ENCODE results near the gene TCF7L1.

TCF7L1 gene

DNA sequence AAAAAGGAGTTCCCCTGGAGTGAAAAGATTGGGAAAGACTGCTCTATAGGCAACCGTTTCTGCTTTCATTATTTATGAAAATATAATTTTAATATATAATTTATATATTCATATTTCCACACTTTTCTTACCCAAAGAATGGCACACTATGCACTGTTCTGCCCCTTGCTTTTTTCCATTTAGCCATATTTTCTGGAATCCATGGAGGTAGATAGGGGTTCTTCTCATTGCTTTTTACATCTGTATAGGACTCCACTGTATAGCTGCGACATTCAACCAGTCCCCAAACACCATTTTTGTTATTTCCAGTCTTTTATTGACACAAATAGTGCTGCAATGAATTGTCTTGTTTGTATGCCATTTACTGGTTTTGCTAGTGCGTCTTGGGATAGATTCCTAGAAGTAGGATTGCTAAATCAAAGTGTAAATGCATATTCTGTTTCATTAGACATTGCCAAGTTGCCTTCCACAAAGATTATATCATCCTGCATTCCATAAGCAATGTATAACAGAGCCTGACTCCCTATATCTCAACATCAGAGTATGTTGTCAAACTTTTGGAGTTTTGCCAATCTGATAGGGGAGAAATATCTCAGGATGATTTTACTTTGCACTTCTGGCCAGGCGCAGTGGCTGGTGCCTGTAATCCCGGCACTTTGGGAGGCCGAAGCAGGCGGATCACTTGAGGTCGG is 26.6 kb upstream of the TCF7L1 start:
- Histone ChIP-seq H3K4me2 (ENCODE audit: low read depth, low read length, poor library complexity, severe bottlenecking) (no peak overlapping the region), H3K9me3 (ENCODE audit: insufficient read depth, low read depth, low read length) (no peaks in the 10 kb centered on the region), H3K9me2 (replicated peaks; ENCODE audit: low read depth, low read length) (no peaks in the 10 kb centered on the region), H2AFZ (ENCODE audit: low read length) (no peak overlapping the region), H4K20me1 (ENCODE audit: insufficient read depth, low read length, poor library complexity, severe bottlenecking) (no peaks in the 10 kb centered on the region), H3K9ac (ENCODE audit: low read depth, low read length, poor library complexity, severe bottlenecking) (no peak overlapping the region), H3K4me3 (ENCODE audit: low read length, poor library complexity, severe bottlenecking) (no peak overlapping the region), H3K27me3 (ENCODE audit: insufficient read depth, low read length, poor library complexity, severe bottlenecking) (no peaks in the 10 kb centered on the region), H3K4me1 (ENCODE audit: insufficient read depth, low read length, poor library complexity, severe bottlenecking) (no peaks in the 10 kb centered on the region), H3K36me3 (ENCODE audit: insufficient read depth, low read length) (no peaks in the 10 kb centered on the region), H3F3A (ENCODE audit: low read depth) (no peaks in the 10 kb centered on the region), H3K79me2 (ENCODE audit: insufficient read depth, low read length) (no peaks in the 10 kb centered on the region)
- no peak for TF ChIP-seq EZH2phosphoT487 (IDR thresholded peaks at IDR 0.05; ENCODE audit: borderline replicate concordance)
- TF ChIP-seq, protein P1, sequence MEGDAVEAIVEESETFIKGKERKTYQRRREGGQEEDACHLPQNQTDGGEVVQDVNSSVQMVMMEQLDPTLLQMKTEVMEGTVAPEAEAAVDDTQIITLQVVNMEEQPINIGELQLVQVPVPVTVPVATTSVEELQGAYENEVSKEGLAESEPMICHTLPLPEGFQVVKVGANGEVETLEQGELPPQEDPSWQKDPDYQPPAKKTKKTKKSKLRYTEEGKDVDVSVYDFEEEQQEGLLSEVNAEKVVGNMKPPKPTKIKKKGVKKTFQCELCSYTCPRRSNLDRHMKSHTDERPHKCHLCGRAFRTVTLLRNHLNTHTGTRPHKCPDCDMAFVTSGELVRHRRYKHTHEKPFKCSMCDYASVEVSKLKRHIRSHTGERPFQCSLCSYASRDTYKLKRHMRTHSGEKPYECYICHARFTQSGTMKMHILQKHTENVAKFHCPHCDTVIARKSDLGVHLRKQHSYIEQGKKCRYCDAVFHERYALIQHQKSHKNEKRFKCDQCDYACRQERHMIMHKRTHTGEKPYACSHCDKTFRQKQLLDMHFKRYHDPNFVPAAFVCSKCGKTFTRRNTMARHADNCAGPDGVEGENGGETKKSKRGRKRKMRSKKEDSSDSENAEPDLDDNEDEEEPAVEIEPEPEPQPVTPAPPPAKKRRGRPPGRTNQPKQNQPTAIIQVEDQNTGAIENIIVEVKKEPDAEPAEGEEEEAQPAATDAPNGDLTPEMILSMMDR (conservative IDR thresholded peaks at IDR 0.05; ENCODE audit: low read length) = no peak

DNA sequence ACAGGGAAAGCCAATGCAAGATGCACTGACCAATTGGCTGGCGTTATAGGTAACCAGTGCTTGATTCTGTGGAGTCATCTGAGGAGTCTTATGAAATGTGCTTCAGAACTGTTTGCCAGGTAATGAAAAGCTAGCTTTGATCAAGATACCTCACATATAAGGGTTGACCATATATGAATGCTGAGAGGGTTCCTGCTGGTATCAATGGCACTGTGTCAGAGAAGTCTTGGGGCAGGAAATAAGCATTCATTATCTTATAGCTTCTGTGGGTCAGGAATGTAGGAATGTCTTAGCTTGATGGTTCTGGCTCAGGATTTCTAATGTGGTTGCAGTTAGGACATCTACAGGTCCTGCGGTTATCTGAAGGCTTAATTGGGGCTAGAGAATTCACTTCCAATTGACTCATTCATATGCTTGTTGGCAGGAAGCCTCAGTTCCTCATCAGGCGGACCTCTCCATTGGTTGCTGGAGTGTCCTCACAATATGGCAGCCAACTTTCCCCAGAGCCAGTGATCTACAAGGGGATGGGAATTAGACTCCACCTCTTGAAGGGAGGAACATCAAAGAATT is 22.1 kb upstream of the TCF7L1 start:
- Histone ChIP-seq H3K4me2 (ENCODE audit: low read depth, low read length, poor library complexity, severe bottlenecking) (no peak overlapping the region), H3F3A (ENCODE audit: low read depth) (no peaks in the 10 kb centered on the region)
- TF ChIP-seq, protein P1 (conservative IDR thresholded peaks at IDR 0.05; ENCODE audit: low read length) = no peak
- TF ChIP-seq EZH2phosphoT487 (IDR thresholded peaks at IDR 0.05; ENCODE audit: borderline replicate concordance) = no peak

DNA sequence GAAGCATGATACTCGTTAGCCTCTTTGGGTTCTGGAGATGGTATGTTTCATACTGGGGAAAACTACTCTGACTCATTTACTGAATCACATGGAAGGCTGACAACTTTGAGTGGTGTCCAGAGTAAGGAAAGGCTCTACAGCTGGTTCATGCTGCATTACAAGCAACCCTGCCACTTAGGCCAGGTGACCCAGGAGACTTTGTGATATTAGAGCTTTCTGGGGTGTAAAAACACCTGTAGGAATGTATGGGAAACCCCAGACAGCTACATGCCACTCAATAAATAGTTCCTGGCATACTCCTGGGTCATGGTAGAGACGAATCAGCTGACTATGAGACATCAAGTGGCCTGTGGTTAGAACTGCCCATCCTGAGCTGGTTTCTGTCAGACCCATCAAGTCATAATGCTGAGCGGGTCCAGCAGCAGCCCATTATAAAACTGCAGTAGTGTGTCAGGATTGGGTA is 21.3 kb upstream of the TCF7L1 start:
- no peaks in the 10 kb centered on the region for H3K4me1 ChIP-seq (ENCODE audit: insufficient read depth, low read length, poor library complexity, severe bottlenecking)
- no peaks in the 10 kb centered on the region for H3K9me3 ChIP-seq (ENCODE audit: insufficient read depth, low read depth, low read length)
- TF ChIP-seq EZH2phosphoT487 (IDR thresholded peaks at IDR 0.05; ENCODE audit: borderline replicate concordance) = no peak
- TF ChIP-seq, protein P1 (conservative IDR thresholded peaks at IDR 0.05; ENCODE audit: low read length) = no peak
- H2AFZ ChIP-seq (ENCODE audit: low read length) = no peak overlapping the region
- no peaks in the 10 kb centered on the region for H4K20me1 ChIP-seq (ENCODE audit: insufficient read depth, low read length, poor library complexity, severe bottlenecking)
- H3K9ac ChIP-seq (ENCODE audit: low read depth, low read length, poor library complexity, severe bottlenecking) = no peak overlapping the region
- H3K4me3 ChIP-seq (ENCODE audit: low read length, poor library complexity, severe bottlenecking) = no peak overlapping the region
- H3K27me3 ChIP-seq (ENCODE audit: insufficient read depth, low read length, poor library complexity, severe bottlenecking) = no peaks in the 10 kb centered on the region
- no peaks in the 10 kb centered on the region for H3K79me2 ChIP-seq (ENCODE audit: insufficient read depth, low read length)
- H3K36me3 ChIP-seq (ENCODE audit: insufficient read depth, low read length) = no peaks in the 10 kb centered on the region
- no peaks in the 10 kb centered on the region for H3F3A ChIP-seq (ENCODE audit: low read depth)
- no peaks in the 10 kb centered on the region for H3K9me2 ChIP-seq (replicated peaks; ENCODE audit: low read depth, low read length)
- no peak overlapping the region for H3K4me2 ChIP-seq (ENCODE audit: low read depth, low read length, poor library complexity, severe bottlenecking)

More for the DNA sequence above, 22.1 kb upstream of the TCF7L1 start:
- Histone ChIP-seq H3K4me1 (ENCODE audit: insufficient read depth, low read length, poor library complexity, severe bottlenecking) (no peaks in the 10 kb centered on the region), H3K27me3 (ENCODE audit: insufficient read depth, low read length, poor library complexity, severe bottlenecking) (no peaks in the 10 kb centered on the region), H3K9me3 (ENCODE audit: insufficient read depth, low read depth, low read length) (no peaks in the 10 kb centered on the region), H3K36me3 (ENCODE audit: insufficient read depth, low read length) (no peaks in the 10 kb centered on the region), H3K79me2 (ENCODE audit: insufficient read depth, low read length) (no peaks in the 10 kb centered on the region), H3K9ac (ENCODE audit: low read depth, low read length, poor library complexity, severe bottlenecking) (no peak overlapping the region), H3K9me2 (replicated peaks; ENCODE audit: low read depth, low read length) (no peaks in the 10 kb centered on the region), H4K20me1 (ENCODE audit: insufficient read depth, low read length, poor library complexity, severe bottlenecking) (no peaks in the 10 kb centered on the region), H3K4me3 (ENCODE audit: low read length, poor library complexity, severe bottlenecking) (no peak overlapping the region), H2AFZ (ENCODE audit: low read length) (no peak overlapping the region)
